Stimulated activated CD8-positive, alpha-beta memory T cell treated with anti-CD3 and anti-CD28 coated beads, Interleukin-15, amount 100 ng/mL, for 24 hours (primary cell): ENCODE results near the gene WTIP.
"Not testable (repeated sequence)": the region's sequence is repeated elsewhere in the genome, so short reads cannot be mapped to it uniquely, and the experiment has no call there.

ENCODE experiments used
- DNase-seq: peaks from one replicate; pipeline ENCODE4 v3.0.0-alpha.2; 2020; ENCODE audit warnings: low read depth

Gene WTIP

DNA sequence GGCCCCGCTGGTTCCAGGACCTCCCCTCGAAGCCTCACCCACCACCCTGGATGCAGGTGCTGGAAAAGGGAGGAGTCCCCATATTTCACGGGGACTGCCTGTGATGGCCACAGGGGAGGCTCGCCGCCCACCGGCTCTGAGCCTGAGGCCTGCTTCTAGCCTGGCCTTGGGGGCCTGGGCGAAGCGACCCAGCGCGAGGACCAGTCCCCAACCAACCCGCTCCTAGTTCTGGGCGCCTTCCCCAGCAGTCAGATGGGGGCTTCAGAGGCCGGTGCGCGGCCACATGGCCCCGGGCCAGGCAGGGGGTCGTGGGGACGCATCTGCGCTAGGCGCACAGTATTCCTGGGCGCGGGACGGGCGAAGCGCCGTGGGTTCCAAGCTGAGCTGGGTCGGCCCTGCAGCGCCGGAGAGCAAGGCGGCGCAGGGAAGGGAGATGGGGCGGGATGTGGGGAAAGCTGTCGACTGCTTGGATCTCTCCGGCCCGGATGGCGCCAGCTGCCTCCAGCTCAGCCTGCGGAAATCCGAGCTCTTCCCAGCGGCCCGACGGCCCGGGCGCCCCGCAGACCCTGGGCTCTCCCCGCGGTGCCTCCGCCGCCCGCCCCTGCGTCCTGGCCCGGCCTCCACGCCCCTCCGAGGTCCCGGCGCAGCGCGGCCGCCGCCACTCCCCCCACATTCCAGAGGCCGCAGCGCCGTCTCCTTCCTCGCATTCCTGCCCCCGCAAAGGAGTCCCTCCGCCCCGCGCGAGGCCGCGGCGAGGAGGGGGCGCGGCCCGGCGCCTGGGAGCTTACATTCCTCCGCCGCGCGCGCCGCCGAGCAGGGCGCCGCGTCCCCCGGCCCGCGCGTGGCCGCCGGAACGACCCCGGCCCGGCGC is at the start of gene WTIP:
TSS of gene WTIP (plus strand) at position 788 of the 871 bp plus-strand sequence. CDS start 217 bp downstream, outside the sequence.
- DNase-seq: no peak

DNA sequence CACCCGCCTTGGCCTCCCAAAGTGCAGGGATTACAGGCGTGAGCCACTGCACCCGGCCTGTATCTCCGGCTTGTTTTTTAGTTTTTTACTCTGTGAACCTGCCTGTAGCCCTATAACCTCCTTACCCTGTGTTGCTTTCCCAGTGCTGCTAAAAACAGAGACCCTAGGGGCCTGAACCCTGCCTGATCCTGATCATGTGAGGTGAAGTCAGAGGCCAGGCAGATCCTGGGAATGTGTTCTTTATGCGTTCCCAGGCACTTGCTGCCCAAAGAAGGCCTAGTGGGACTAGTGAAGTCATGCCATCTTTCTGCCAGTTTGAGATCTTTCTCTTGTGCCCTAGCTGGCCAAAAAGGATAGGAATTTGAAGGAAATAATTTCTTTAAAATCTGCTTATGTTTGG is 48.8 kb upstream of the WTIP start:
- no peak for DNase-seq

DNA sequence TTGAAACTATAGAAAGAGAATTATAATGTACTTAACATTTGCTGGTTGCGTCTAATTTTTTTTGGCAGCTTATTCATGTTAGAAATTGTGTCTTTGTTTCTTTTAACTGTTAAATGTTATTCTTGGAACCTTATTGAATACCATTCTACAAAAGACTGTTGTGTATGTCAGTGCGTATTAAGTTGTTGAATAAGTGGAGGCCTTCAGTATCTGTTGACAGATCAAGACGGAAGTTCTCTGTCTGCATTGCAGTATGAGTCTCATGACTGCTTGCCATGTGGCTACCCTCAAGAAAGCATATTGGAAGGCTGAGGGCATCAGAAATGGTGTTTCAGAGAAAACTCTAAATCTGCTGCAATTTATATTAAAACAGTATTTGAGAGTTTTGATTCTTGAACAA is 44.8 kb upstream of the WTIP start:
- no peak for DNase-seq

DNA sequence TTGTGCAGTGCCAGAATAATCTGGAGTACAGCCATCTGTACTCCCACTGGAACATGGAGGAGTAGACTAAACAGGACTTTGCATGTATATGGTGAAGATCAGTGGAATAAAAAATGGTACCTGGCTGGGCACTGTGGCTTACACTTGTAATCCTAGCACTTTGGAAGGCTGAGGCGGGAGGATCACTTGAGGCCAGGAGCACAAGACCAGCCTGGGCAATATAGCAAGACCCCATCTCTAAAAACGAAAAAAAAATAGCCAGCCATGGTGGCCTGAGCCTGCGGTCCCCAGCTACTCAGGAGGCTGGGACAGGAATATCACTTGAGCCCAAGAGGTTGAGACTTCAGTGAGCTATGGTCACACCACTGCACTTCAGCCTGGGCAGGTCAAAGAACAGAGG is 33.4 kb upstream of the WTIP start:
- DNase-seq: no peak

DNA sequence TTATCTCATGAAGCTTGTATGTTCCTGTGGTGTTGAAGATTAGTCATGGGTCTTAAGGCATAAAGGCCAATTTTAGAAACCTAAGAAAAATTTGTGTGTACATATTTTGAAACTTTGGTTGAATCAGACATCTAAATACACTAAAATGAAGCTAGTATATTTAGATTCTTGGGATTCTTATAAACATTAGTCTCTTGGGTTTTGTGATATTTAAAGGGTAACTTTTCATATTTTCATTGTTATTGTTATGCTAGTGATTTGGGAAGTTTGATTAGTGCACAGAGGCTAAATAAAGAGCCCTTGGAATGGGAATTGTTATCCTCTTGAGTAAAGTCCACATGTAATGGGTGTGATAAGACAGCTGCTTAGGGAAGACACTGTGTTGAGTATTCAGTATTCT is 28.8 kb upstream of the WTIP start:
- DNase-seq: no peak

DNA sequence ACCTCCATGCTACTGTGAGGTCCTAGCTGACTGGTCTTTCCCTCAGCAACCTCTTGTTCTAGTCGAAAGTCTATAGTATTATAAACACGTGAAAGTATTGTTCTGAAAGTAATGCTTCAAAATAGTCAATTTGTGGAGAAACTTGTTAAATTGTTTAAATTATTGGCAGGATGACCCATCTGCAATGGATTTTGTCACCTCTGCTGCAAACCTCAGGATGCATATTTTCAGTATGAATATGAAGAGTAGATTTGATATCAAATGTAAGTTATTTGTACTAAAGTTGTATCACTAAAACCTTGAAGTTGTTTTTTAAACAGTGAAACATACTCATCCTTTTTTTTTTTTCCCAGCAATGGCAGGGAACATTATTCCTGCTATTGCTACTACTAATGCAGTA is 27.5 kb upstream of the WTIP start:
- no peak for DNase-seq

DNA sequence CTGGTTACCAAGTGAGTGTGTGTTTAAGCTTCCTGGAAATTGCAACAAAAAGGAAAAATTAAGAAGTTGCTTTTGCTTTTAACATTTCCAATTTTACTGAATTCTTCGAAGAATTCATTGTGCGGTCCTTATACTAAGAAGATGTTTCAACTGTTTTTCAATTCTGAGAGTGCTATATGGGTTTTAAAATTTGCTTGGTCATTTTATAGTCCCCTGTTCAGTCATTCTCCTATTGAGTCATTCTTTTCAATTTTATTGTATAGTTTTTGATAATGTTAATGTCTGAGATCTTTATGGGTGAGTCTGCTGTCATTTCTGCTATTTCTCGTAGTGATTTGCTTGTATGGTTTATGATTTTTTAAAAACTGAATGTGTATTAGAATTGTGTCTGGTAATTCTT is 26.9 kb upstream of the WTIP start:
- no peak for DNase-seq

DNA sequence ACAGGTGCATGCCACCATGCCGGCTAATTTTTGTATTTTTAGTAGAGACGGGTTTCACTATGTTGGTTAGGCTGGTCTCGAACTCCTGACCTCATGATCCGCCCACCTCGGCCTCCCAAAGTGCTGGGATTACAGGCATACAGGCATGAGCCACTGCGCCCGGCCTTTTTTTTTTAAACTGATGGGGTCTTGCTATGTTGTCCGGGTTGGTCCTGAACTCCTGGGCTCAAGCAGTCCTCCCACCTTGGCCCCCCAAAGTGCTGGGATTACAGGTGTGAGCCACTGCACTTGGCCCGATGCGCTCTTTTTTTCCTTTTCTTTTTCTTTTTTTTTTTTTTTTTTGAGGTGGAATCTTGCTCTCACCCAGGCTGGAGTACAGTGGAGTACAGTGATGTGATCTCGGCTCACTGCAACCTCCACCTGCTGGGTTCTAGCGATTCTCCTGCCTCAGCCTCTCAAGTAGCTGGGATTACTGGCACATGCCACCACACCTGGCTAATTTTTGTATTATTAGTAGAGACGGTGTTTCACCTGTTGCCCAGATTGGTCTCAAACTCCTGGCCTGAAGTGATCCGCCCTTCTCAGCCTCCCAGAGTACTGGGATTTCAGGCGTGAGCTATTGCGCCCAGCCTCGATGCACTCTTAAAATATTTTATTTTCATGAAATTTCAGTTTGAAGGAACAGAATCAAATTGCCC is 25.6 kb upstream of the WTIP start:
- not testable (repeated sequence) for DNase-seq

DNA sequence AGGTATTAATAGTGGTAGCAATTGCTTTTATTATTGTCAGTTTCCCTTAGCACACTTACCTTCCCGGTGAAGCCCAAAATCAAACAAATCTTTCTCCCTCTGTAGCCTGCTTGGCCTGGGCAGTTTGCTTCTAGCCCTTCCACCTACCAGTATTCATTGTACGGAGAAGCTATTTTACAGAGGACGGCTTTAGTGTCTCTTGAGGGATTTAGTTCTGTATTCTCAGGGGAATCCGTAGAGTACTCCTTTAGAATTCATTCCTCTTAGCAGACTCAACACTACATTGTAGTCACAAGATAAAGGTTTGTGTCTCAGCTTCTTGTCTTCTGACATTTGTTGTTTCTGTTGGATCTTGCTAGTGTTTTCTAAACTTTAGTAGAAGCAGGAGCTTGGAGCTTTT is 24.1 kb upstream of the WTIP start:
- DNase-seq: no peak

DNA sequence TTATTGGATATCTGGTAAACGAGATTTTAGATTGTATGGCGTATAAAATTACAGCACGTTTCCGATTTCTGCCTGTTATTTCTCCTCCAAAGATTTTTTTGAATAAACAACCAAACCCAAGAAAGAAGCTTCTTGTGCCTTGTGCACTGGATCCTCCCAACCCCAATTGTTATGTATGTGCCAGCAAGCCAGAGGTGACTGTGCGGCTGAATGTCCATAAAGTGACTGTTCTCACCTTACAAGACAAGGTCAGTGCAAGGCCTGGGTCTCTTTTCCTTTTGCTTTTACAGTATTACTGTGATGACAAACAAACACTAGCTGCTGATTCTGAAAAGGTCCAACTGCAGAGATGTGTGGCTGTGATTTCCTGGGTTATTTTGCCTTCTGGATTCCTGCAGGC is 22.9 kb upstream of the WTIP start:
- no peak for DNase-seq

DNA sequence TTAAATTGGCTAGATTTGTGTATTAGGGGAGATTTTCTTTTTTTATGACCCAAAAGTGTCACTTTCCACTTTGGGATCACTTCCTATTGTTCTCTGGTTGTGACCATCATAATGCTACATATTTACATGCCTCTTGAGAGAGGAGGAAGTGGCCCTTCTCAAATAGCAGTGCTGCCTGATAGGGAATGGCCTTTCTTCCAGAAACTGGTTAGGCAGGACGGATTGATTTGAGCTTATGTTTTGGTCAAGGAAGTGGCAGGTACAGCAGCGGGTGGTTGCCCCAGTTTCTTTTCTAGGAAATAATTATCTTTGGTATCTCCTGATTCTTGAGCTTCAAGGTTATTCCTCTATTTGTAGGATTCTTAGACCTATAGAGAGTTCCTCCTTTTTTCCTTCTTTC is 21.9 kb upstream of the WTIP start:
- no peak for DNase-seq

DNA sequence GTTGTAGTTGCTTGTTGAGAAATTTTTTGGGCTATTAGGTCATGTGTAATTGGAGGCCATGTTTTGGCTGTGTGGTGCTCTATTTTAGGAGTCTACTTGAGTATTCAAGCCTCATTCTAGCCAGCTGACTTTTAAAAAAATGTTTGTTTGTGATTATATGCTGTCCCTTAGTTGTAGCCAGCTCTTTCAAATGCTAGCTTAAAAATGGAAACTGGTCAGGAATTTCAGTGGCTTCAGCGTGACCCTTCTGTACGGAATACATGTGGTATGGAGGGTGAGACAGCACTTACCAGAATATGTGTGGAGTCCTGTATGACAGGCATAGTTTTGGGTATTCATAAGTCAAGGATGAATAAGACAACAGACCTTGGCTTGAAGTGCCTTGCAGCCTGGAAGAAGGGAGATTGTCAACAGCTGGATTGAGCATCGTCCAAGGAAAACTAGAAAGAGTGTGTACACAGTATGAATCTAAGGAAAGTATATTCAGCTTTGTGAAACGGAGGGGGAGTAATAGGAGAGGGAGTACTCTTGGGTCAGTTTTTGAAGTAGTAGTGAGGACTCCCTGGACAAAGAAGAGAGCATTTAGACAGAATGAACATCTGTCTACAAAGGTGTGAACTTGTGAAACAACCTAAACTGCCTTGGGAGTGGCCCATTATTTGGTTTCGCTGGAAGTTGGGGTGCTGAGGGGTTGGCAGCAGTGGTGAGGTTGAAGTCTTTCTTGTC is 20.0 kb upstream of the WTIP start:
- no peak for DNase-seq

DNA sequence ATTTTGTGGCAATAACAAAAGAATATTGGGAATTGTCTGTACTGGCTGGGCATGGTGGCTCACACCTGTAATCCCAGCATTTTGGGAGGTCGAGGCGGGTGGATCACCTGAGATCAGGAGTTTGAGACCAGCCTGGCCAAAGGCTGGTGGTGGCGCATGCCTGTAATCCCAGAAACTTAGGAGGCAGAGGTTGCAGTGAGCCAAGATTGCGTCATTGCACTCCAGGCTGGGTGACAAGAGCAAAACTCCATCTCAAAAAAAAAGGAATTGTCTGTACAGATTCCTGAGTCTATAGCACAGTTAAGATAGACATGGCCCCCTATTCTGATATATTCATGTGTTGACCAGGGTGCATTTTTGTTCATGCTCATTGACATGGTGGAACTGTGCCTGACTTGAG is 16.8 kb upstream of the WTIP start:
- DNase-seq: not testable (repeated sequence)

DNA sequence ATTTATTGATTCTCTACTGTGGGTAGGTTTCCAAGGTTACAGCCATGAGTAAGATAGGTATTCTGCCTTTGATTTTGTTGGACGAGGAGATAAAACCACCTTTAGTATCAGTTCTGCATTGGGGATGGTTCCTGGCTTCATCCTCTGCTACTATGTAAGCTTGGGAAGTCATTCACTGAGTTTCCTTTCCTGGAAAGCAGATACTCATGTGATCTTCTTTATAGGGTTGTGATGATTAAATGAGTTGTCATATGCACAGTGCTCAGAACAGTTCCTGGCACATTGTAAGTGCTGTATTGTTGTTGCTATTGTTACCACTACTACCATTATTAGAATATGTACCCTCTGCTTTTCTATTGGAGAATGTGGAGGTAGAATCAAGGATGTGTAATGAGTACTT is 13.1 kb upstream of the WTIP start:
- DNase-seq: no peak

DNA sequence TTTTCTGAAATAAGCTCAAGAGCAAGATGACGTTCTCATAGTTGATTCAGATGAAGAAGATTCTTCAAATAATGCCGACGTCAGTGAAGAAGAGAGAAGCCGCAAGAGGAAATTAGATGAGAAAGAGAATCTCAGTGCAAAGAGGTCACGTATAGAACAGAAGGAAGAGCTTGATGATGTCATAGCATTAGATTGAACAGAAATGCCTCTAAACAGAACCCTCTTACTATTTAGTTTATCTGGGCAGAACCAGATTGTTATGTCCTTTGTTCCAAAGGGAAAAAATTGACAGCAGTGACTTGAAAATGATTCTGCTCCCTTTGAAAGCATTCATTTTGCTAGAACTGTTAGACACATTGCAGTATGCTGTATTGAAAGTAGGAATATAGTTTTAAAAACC is 12.5 kb upstream of the WTIP start:
- not testable (repeated sequence) for DNase-seq

DNA sequence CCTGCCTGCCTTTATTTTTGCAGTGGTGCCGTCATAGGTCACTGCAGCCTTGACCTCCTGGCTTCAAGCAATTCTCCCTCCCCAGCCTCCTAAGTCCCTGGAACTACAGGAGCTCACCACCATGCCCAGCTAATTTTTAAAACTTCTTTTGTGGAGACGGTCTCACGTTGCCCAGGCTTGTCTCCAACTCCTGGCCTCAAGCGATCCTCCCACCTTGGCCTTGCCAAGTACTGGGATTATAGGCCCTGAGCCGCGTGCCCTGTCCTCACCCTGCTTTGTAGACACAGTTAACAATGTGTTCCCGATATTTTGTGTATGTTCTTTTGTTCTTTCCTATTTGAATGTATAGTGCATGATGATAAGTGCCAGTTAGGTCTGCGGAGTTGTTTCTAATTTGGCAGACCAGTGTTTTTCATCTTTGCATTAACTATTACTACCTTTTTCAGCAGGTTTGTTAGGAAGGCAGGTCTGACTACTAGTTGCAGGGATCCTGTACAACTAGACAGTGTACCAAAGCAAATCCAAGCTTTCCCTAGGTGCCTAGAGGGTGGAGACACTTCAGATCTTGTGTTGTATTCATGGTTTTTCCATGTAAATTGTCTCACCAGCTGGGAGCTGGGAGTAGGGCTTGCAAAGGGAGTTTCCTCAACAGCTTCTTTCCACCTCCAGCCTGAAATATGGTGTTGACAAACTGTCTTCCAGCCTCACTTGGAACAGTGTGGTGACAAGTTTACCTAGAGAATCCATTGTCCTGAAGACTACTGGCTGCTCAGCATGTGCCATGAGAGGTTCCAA is 9.5 kb upstream of the WTIP start:
- no peak for DNase-seq

DNA sequence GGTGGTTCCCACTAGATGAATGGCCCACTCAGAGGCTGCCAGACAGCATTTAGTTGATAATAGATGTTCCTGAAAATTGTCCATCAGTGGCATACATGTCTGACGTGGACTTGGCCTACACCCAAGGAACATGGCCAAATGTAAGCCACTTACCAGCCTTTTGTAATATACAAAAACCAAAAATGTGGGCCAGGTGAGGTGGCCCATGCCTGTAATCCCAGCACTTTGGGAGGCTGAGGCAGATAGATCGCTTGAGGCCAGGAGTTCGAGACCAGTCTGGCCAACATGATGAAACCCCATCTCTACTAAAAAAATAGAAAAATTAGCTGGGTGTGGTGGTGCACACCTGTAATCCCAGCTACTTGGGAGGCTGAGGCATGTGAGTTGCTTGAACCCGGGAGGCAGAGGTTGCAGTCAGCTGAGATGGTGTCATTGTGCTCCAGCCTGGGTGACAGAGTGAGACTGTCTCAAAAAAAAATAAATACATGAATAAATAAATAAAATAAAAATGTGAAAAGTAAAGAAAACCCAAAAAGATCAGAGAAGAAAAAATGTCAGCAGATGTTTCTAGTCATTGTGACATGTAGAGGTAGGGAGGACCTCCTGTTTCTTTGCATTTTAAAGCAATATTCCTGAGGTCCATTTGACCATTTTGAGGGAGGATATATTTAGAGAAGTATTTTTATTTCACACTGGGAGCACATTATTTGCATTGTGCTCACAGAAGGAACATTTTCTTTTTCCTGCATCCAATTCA is 7.1 kb upstream of the WTIP start:
- DNase-seq: no peak

DNA sequence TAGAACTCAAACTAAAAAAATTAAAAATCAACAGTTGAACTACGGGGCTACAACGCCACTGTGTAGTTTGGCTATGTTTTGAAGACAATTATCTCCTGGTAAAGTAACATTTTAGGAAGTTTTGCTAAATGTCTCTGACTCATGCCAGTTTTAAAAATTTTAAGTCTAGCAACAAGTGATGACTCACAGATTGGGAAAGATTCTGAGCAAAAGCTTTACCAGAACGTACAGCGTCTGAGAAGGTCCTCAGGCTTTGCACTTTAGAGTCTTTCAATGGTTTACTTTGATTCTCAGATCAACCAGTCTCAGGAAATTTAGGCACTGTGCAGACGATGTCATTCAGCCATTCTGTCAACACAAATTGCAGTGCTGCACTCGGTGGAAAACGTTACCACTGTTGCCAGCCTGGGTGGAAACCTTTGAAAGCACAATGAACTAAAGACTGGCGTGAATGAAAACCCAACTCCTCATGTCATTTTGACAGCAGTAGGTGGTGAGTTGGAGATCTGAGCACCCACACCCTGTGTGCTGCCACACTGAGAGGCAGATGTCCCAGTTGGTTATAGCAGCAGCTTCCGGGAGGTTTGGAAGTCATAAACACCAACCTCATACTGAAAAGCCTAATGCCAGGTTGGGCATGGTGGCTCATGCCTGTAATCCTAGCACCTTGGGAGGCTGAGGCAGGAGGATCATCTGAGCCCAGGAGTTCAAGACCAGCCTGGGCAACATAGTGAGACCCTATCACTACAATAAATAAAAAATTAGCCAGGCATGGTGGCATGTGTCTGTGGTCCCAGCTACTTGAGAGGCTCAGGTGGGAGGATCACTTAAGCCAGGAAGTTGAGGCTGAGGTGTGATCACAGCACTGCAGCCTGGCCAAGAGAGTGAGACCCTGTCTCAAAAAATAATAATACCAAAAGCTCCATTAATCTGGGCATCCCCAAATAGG is 6.3 kb upstream of the WTIP start:
- no peak for DNase-seq

DNA sequence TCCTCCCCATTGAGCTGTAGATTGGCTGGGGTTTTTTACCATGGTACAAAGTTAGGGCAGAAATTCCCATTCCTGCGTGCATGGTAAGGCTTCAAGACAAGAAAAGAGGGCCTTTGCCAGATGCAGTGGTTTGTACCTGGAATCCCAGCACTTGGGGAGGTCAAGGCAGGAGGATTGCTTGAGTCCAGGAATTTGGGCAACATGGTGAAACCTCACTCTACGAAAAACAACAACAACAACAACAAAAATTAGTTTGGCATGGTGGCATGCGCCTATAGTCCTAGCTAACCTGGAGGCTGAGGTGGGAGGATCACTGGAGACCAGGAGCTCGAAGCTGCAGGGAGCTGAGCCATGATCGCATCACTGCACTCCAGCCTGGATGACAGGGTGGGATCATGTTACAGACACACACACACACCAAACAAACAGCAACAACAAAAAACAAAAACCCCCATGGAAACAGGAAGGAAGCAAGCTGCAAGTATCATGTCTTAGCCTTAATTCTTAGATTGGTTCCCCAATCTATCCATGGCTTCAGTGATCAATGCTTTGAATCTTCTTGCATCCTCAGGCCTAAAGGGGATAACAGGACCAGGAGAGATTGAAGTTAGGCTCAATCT is 5.5 kb upstream of the WTIP start:
- no peak for DNase-seq

DNA sequence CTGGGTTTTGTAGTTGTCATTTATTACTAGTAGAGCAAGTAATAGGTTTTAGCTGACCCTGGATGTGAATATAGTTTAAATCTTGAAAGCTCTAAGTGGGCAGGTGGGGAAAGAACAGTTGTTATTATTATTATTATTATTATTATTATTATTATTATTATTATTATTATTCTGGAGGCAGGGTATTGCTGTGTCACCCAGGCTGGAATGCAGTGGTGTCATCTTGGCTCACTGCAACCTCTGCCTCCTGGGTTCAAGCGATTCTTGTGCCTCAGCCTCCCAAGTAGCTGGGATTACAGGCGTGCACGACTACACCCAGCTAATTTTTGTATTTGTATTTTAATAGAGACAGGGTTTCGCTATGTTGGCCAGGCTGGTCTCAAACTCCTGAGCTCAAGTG is 3.1 kb upstream of the WTIP start:
- DNase-seq: not testable (repeated sequence)
